Fibroblast of pulmonary artery (primary cell): ENCODE data around the gene PDHX.
A peak's percentile ranks its signal among the peaks of the same experiment; 100 is the strongest.

Experiments used
- DNase-seq: peaks from one replicate; pipeline ENCODE4 v3.0.0-alpha.2; 2010; ENCODE audit warnings: low read depth
- H3K4me3 ChIP-seq: replicated peaks from 2 replicates; pipeline ENCODE4 v1.5.1; 2011; ENCODE audit warnings: low read depth, mild to moderate bottlenecking, control low read depth, low read length, moderate library complexity
- CTCF ChIP-seq: IDR thresholded peaks from 2 replicates; pipeline ENCODE4 v1.5.1; 2011; ENCODE audit warnings: mild to moderate bottlenecking, control low read depth, low read length, inconsistent platforms; ENCODE audit errors: missing control alignments

Gene PDHX

GRCh38 chr11:34916015-34916842 lies at the start of gene PDHX, which contains the start of gene APIP:
PDHX (plus strand) TSS chr11:34916618; CDS start chr11:34916656, 38 bp downstream.
APIP (minus strand) TSS chr11:34916379; CDS start chr11:34916284, 95 bp downstream.
- DNase-seq, result peak; percentile 99
- H3K4me3 ChIP-seq, result peak within 1 kb of the TSS; percentile 91
- TF ChIP-seq CTCF, result no peak

GRCh38 chr11:34869425-34869824 lies 47.0 kb upstream of the PDHX start:
- TF ChIP-seq CTCF, result peak; percentile 19
- H3K4me3 ChIP-seq, result no peak overlapping the region
- DNase-seq, result no peak

- no peak for DNase-seq
- H3K4me3 ChIP-seq, result no peak overlapping the region
- TF ChIP-seq CTCF, result no peak
Measured at GRCh38 chr11:34870548-34871196, 45.7 kb upstream of the PDHX start.

GRCh38 chr11:34874202-34874601 lies 42.2 kb upstream of the PDHX start:
- no peak overlapping the region for H3K4me3 ChIP-seq
- TF ChIP-seq CTCF, result no peak
- DNase-seq, result no peak

GRCh38 chr11:34877375-34877975 lies 38.9 kb upstream of the PDHX start:
- TF ChIP-seq CTCF, result no peak
- no peak for DNase-seq
- no peak overlapping the region for H3K4me3 ChIP-seq

GRCh38 chr11:34881900-34882299 lies 34.5 kb upstream of the PDHX start:
- DNase-seq, result no peak
- TF ChIP-seq CTCF, result no peak
- H3K4me3 ChIP-seq, result no peak overlapping the region
